Upper lobe of left lung (tissue), 4 donors: ENCODE data around the gene CMSS1.

Experiments
- CTCF ChIP-seq, 6 experiments: fragments of 450-650 bp in 4 of 6; fragments of 200-600 bp in 2 of 6; sonication (generic) in 2 of 6; IDR thresholded peaks; one replicate each; pipeline ENCODE4 v1.5.1; 2016 to 2019; ENCODE audit warnings: antibody characterized with exemption in 6 of 6
- POLR2A ChIP-seq, 4 donors: fragments of 450-650 bp; IDR thresholded peaks; one replicate each; pipeline ENCODE4 v1.5.1; 2016 to 2017; ENCODE audit warnings: antibody characterized with exemption in 4 of 4, mild to moderate bottlenecking in 2 of 4
- POLR2AphosphoS5 ChIP-seq, 2 donors: sonication (generic); formaldehyde crosslinking; IDR thresholded peaks; one replicate each; pipeline ENCODE4 v1.5.1; 2017; ENCODE audit warnings: antibody characterized with exemption in 2 of 2

- TF ChIP-seq POLR2AphosphoS5 (IDR thresholded peaks at IDR 0.05) (no peak), CTCF (IDR thresholded peaks at IDR 0.05) (no peak), POLR2A (IDR thresholded peaks at IDR 0.05) (no peak)
Measured at GRCh38 chr3:100076731-100077529, 259.3 kb downstream of the CMSS1 start.
